WTC11 (cell line): ENCODE data around the gene PKDCC.

ENCODE experiments used
- ARID4B ChIP-seq: sonication (generic); formaldehyde crosslinking; IDR thresholded peaks from 2 replicates; pipeline ENCODE4 v1.8.0; 2023; ENCODE audit warnings: missing genetic modification reagents, mild to moderate bottlenecking, borderline replicate concordance
- CTCF ChIP-seq: fragments of 200-600 bp; IDR thresholded peaks from 2 replicates; pipeline ENCODE4 v1.8.0; 2022; ENCODE audit warnings: antibody characterized with exemption
- ELF4 ChIP-seq: sonication (generic); formaldehyde crosslinking; IDR thresholded peaks from 2 replicates; pipeline ENCODE4 v1.8.1; 2022; ENCODE audit warnings: low read depth, mild to moderate bottlenecking, moderate library complexity, missing genetic modification reagents
- FOXK1 ChIP-seq: sonication (generic); formaldehyde crosslinking; IDR thresholded peaks from 2 replicates; pipeline ENCODE4 v1.8.0; 2022; ENCODE audit warnings: mild to moderate bottlenecking, moderate library complexity, missing genetic modification reagents
- NR2C2 ChIP-seq: sonication (generic); formaldehyde crosslinking; IDR thresholded peaks from 2 replicates; pipeline ENCODE4 v1.8.0; 2022; ENCODE audit warnings: mild to moderate bottlenecking, missing genetic modification reagents

- no peak for TF ChIP-seq CTCF
- no peak for TF ChIP-seq ARID4B (CRISPR knock-in tag)
- no peak for TF ChIP-seq FOXK1
- no peak for TF ChIP-seq ELF4 (CRISPR knock-in tag)
- TF ChIP-seq NR2C2 (CRISPR knock-in tag), result no peak
Observed at GRCh38 chr2:42028571-42029148, 19.2 kb upstream of the PKDCC start.
